Smooth muscle cell (in vitro differentiated cells): ENCODE measurements around the gene DNAH3. TPM values are rescaled to one million over a fixed set of nuclear protein-coding genes. Genes with fewer than 3 reads are reported as not detected.

Source experiments
- DNase-seq: peaks from one replicate; lab custom pipeline; 2025; ENCODE audit not compliant: unreplicated experiment; lab: John Stamatoyannopoulos, UW
- H2AFZ ChIP-seq: fragments of 200-600 bp; sonication (generic); 2 replicates; pipeline ENCODE4 v1.6.0; 2016; ENCODE audit warnings: antibody characterized with exemption, low read depth, mild to moderate bottlenecking
- H3F3A ChIP-seq: fragments of 200-600 bp; sonication (generic); 2 replicates; pipeline ENCODE4 v1.6.0; 2017; ENCODE audit warnings: antibody characterized with exemption, low read depth
- H3K27ac ChIP-seq: fragments of 200-600 bp; sonication (generic); 2 replicates; pipeline ENCODE4 v1.5.1; 2016; ENCODE audit warnings: low read depth, mild to moderate bottlenecking
- H3K27me3 ChIP-seq: fragments of 200-600 bp; sonication (generic); 2 replicates; pipeline ENCODE4 v1.6.1; 2016; ENCODE audit warnings: low read depth, mild to moderate bottlenecking
- H3K36me3 ChIP-seq: fragments of 200-600 bp; sonication (generic); 2 replicates; pipeline ENCODE4 v1.5.1; 2016; ENCODE audit warnings: low read depth
- H3K4me1 ChIP-seq: fragments of 200-600 bp; sonication (generic); 2 replicates; pipeline ENCODE4 v1.5.1; 2016; ENCODE audit warnings: low read depth
- H3K4me2 ChIP-seq: fragments of 200-600 bp; sonication (generic); 2 replicates; pipeline ENCODE4 v1.6.0; 2016; ENCODE audit warnings: mild to moderate bottlenecking
- H3K4me3 ChIP-seq: fragments of 200-600 bp; sonication (generic); 2 replicates; pipeline ENCODE4 v1.5.1; 2016; ENCODE audit warnings: mild to moderate bottlenecking
- H3K79me2 ChIP-seq: fragments of 200-600 bp; sonication (generic); 2 replicates; pipeline ENCODE4 v1.6.0; 2016; ENCODE audit warnings: low read depth, mild to moderate bottlenecking
- H3K9ac ChIP-seq: fragments of 200-600 bp; sonication (generic); 2 replicates; pipeline ENCODE4 v1.6.0; 2016; ENCODE audit warnings: low read depth
- H3K9me3 ChIP-seq: fragments of 200-600 bp; sonication (generic); replicated peaks from 2 replicates; pipeline ENCODE4 v1.5.1; 2016; ENCODE audit warnings: low read depth
- H4K20me1 ChIP-seq: fragments of 200-600 bp; sonication (generic); 2 replicates; pipeline ENCODE4 v1.6.0; 2016; ENCODE audit warnings: low read depth
- WGBS: methylation state at CpG from one replicate; pipeline ENCODE4 v1.1.7; 2016; ENCODE audit warnings: low lambda C conversion rate; 5-methylcytosine and 5-hydroxymethylcytosine counted together
- polyA plus RNA-seq: library from polyadenylated mRNA; unstranded; fragments of >200 nt; fragmentation: Nextera tagmentation; extraction: Ambion mirVana; gene quantifications from 2 replicates; pipeline ENCODE4 v1.2.1, GENCODE V29; 2016
- total RNA-seq: library from RNA; depleted of rRNA; stranded (reverse); fragments of >200 nt; gene quantifications from 2 replicates; pipeline ENCODE4 v1.2.3, GENCODE V29; 2014
- TF ChIP-seq, protein P1 (sequence below): fragments of 200-600 bp; sonication (generic); IDR thresholded peaks from 2 replicates; pipeline ENCODE4 v1.5.1; 2017; ENCODE audit warnings: borderline replicate concordance, mild to moderate bottlenecking, antibody characterized with exemption; ENCODE audit not compliant: insufficient read depth, poor library complexity, severe bottlenecking

The DNAH3 gene
- total and polyA plus RNA-seq, 2 experiments from 2014 or later, result not detected

DNA sequence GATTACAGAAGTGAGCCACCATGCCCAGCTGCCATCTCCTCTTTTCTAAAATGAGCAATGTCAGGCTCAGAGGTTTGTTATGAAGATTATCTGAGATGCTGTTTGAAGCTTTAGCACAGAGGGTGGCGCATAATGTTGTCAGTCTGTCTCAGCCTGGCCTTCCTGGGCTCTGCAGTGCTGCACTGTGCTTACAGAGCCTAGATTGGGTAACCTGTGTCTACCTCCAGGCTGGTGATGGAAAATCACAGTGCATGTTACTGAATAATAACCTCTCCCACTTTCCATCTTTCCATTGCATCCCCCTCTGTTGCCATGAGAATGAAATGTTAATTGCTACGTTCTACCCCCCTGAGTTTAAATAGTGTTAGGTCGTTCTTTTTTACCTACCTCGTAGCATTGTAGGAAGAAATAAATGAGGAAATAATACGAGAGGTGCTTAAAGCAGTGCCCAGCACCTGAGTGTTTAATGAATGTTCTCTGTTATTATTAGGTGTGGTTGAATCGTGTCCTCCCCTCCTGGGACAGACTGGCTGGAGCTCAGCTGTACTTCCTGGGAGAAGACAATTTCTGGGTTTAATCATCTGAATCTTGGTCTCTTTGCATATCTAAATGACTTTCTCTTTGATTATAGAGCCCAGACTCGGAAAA is 14.0 kb upstream of the DNAH3 start:
- no peak overlapping the region for H3K4me2 ChIP-seq
- H3K9me3 ChIP-seq, result no peaks in the 10 kb centered on the region
- H3K27me3 ChIP-seq, result no peaks in the 10 kb centered on the region
- no peaks in the 10 kb centered on the region for H3K79me2 ChIP-seq
- H3K9ac ChIP-seq, result no peak overlapping the region
- no peak for DNase-seq
- WGBS, result 94% methylated on average over 7 of the region's 7 CpGs
- no peak overlapping the region for H2AFZ ChIP-seq
- TF ChIP-seq, protein P1, sequence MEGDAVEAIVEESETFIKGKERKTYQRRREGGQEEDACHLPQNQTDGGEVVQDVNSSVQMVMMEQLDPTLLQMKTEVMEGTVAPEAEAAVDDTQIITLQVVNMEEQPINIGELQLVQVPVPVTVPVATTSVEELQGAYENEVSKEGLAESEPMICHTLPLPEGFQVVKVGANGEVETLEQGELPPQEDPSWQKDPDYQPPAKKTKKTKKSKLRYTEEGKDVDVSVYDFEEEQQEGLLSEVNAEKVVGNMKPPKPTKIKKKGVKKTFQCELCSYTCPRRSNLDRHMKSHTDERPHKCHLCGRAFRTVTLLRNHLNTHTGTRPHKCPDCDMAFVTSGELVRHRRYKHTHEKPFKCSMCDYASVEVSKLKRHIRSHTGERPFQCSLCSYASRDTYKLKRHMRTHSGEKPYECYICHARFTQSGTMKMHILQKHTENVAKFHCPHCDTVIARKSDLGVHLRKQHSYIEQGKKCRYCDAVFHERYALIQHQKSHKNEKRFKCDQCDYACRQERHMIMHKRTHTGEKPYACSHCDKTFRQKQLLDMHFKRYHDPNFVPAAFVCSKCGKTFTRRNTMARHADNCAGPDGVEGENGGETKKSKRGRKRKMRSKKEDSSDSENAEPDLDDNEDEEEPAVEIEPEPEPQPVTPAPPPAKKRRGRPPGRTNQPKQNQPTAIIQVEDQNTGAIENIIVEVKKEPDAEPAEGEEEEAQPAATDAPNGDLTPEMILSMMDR, result no peak
- no peak overlapping the region for H3K27ac ChIP-seq
- H3K4me3 ChIP-seq, result no peak overlapping the region
- H3K4me1 ChIP-seq, result no peaks in the 10 kb centered on the region
- no peaks in the 10 kb centered on the region for H3F3A ChIP-seq
- peaks cover 7% of the 10 kb centered on the region for H4K20me1 ChIP-seq
- no peaks in the 10 kb centered on the region for H3K36me3 ChIP-seq

DNA sequence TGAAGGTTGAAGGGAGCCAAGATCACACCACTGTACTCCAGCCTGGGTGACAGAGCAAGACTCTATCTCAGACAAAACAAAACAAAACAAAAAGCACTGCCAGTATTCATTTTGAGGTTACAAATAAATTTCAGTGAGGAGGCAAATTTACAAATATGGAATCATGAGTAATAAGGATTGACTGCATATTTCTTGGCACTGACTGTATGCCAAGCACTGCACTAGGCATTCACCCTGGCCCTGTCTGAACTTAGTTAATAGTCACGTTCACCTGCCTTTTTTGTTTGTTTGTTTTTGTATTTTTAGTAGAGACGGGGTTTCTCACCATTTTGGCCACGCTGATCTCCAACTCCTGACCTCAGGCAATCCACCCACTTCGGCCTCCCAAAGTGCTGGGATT is 12.9 kb upstream of the DNAH3 start:
- Histone ChIP-seq H2AFZ (no peak overlapping the region), H4K20me1 (peaks cover 3% of the 10 kb centered on the region), H3K27ac (no peak overlapping the region), H3K36me3 (no peaks in the 10 kb centered on the region), H3K79me2 (no peaks in the 10 kb centered on the region), H3K4me1 (no peaks in the 10 kb centered on the region), H3K4me2 (no peak overlapping the region), H3K9me3 (no peaks in the 10 kb centered on the region), H3K9ac (no peak overlapping the region), H3K27me3 (no peaks in the 10 kb centered on the region), H3F3A (no peaks in the 10 kb centered on the region), H3K4me3 (no peak overlapping the region)
- TF ChIP-seq, protein P1, result no peak
- no peak for DNase-seq
- WGBS, result 95% methylated on average over 4 of the region's 4 CpGs

DNA sequence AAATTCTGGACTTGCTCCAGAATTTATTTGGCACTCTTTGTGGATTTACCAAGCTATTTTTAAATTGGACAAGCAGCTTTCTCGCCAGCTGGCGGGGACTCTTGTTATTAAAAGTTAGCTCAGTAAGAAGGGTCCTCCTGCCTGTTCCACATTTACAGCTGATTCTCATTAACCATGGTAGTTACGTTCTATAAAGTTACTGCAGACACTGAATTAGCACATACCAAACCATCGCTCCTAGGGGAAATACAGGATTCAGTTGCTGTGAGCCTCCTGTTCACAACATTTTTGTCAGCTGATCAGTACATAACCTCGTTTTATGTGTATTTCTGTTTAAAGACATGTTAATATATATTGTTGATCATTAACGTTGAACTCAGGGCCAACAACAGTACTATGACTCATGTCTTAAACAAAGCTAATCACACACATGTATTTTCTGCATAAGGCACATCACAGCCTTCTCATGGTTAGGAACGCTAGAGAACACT is 12.1 kb upstream of the DNAH3 start:
- no peaks in the 10 kb centered on the region for H3F3A ChIP-seq
- H3K4me3 ChIP-seq, result no peak overlapping the region
- TF ChIP-seq, protein P1, result no peak
- H3K27me3 ChIP-seq, result no peaks in the 10 kb centered on the region
- no peak overlapping the region for H2AFZ ChIP-seq
- no peak overlapping the region for H3K27ac ChIP-seq
- no peaks in the 10 kb centered on the region for H3K9me3 ChIP-seq
- peaks cover 3% of the 10 kb centered on the region for H4K20me1 ChIP-seq
- no peak overlapping the region for H3K4me2 ChIP-seq
- no peak for DNase-seq
- H3K9ac ChIP-seq, result no peak overlapping the region
- WGBS, result 80% methylated on average over 7 of the region's 7 CpGs
- no peaks in the 10 kb centered on the region for H3K36me3 ChIP-seq
- no peaks in the 10 kb centered on the region for H3K79me2 ChIP-seq
- peaks cover 4% of the 10 kb centered on the region for H3K4me1 ChIP-seq

DNA sequence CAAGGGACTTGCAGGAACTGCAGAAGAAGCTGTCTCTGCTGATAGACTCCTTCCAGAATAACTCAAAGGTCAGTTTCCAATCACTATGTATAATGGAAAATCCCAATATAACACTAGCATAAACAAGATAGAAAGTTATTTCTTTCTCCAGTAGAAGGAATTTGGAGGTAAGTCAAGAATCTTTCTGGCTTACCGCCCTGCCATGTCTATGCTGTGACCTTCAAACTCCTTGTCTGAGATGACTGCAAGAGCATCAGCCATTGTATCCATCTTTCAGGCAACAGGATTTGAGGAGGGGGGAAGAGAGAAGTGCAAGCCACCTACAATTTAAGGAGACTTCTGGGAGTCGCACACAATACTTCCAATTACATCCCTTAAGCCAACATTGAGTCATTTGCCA is 10.6 kb upstream of the DNAH3 start:
- Histone ChIP-seq H3K36me3 (no peaks in the 10 kb centered on the region), H3K27me3 (no peaks in the 10 kb centered on the region), H3K9me3 (no peaks in the 10 kb centered on the region), H2AFZ (no peak overlapping the region), H3K4me3 (no peak overlapping the region), H3K4me1 (peaks cover 4% of the 10 kb centered on the region), H3K79me2 (no peaks in the 10 kb centered on the region), H3F3A (no peaks in the 10 kb centered on the region), H3K4me2 (no peak overlapping the region), H3K9ac (no peak overlapping the region), H4K20me1 (peaks cover 3% of the 10 kb centered on the region), H3K27ac (no peak overlapping the region)
- no peak for DNase-seq
- TF ChIP-seq, protein P1, result no peak
- 95% methylated on average over 2 of the region's 2 CpGs for WGBS
